Fibroblast of the aortic adventitia (primary cell): Measurements from ENCODE around the gene IGSF23. TPM values are rescaled to one million over a fixed set of nuclear protein-coding genes. Genes with fewer than 3 reads are reported as not detected.

Experiments used
- DNase-seq: peaks from one replicate; pipeline ENCODE4 v3.0.0-alpha.2; 2010; ENCODE audit warnings: low read depth
- H3K4me3 ChIP-seq: 2 replicates; pipeline ENCODE4 v1.5.1; 2011; ENCODE audit warnings: low read depth, mild to moderate bottlenecking, control low read depth, low read length, moderate library complexity
- total RNA-seq: library from RNA; depleted of rRNA; stranded (reverse); fragments of >200 nt; gene quantifications from 2 replicates; pipeline ENCODE4 v1.2.3, GENCODE V29; 2012; ENCODE audit warnings: low replicate concordance
- TF ChIP-seq, protein P1 (sequence below): IDR thresholded peaks from 2 replicates; pipeline ENCODE4 v1.5.1; 2011; ENCODE audit warnings: mild to moderate bottlenecking, low read length, control low read depth, inconsistent platforms; ENCODE audit not compliant: insufficient read depth

Gene IGSF23
- total RNA-seq, 1 donor = not detected

DNA sequence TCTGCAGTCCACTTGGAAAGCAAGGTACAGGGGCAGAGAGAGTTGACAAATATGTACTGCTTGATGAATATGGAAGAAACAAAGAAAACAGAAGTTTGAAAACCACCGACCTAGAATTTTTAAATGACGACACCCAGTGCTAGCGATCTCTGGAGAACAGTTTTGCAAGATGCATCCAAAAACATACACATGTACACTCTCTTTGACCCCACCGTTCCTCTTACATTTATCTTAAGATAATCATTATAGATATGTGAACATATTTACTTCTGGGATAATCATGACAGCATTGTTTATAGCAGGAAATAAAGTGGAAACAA is 40.8 kb upstream of the IGSF23 start:
- TF ChIP-seq, protein P1, sequence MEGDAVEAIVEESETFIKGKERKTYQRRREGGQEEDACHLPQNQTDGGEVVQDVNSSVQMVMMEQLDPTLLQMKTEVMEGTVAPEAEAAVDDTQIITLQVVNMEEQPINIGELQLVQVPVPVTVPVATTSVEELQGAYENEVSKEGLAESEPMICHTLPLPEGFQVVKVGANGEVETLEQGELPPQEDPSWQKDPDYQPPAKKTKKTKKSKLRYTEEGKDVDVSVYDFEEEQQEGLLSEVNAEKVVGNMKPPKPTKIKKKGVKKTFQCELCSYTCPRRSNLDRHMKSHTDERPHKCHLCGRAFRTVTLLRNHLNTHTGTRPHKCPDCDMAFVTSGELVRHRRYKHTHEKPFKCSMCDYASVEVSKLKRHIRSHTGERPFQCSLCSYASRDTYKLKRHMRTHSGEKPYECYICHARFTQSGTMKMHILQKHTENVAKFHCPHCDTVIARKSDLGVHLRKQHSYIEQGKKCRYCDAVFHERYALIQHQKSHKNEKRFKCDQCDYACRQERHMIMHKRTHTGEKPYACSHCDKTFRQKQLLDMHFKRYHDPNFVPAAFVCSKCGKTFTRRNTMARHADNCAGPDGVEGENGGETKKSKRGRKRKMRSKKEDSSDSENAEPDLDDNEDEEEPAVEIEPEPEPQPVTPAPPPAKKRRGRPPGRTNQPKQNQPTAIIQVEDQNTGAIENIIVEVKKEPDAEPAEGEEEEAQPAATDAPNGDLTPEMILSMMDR = no peak
- no peak for DNase-seq

DNA sequence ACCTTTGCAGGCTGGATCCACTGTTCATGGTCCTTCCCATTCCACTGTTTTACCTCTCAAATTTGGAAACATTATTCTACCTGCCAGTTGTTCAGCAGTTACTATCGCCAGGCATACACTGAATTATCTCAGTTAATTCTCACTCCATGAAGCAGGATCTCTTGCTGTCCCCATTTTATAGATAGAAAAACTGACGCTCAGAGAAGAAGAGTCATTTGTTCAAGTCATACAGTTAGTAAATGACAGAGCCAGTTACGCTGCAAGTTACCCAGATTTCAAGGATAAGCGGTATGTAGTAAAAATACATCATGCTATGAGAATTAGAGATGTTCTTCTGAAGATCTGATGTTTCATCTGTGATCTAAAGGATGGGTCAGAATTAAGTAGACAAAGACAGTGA is 40.2 kb upstream of the IGSF23 start:
- TF ChIP-seq, protein P1 = no peak
- no peak for DNase-seq
- no peak overlapping the region for H3K4me3 ChIP-seq

More for the DNA sequence above, 40.8 kb upstream of the IGSF23 start:
- no peak overlapping the region for H3K4me3 ChIP-seq

DNA sequence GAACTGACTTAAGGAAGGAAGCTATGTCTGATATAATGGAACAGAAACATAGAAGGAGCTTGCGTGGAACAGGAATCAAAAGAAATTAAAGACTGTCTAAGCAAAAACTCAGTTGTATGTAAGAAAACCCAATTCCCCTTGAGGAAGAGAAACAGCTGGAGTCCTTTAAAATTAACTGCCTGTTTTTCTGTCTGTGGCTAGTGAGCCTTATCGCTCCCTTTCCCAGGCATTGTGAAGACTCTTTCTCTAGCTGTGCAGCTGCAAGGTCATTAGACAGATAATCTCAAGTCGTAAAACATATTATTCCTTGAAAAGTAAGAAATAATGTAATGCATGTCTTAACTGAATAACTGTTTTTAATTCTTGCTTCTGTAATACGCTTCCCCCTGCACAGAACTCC is 39.7 kb upstream of the IGSF23 start:
- no peak for DNase-seq
- TF ChIP-seq, protein P1 = no peak
- H3K4me3 ChIP-seq = no peak overlapping the region

DNA sequence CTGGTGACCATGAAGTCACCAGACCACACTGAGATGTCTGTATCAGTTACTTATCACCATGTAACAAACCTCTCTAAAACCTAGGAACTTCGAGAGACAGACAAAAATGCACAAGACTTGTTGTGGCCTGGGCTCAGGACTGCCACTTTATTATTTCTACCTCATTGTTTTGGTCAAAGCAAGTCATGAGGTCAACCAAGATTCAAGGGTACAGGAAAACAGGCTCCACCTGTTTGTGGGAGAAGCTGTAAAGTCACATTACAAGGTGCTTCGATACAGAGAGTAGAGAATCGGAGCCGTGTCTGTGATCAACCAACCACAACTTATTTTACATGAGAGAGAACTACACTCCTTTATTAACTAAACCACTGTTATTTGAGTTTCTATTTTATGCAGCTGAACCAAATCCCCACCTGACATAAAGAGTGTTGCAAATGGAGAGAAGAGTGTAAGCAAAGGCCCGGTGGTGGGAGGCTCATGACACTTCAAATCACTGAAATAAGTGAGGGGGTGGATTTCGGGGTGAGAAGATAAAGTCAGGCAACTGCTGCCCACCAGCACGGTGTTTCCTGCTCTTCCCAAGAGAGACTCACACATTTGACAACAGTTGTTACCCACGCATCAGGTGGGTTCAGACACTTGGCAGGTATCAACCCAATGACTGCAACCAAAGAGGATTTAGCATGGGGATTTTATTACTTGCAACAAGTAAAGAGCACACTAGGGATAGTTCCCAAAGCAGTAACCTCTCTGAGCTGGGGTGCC is 39.0 kb upstream of the IGSF23 start:
- TF ChIP-seq, protein P1 = no peak
- no peak overlapping the region for H3K4me3 ChIP-seq
- no peak for DNase-seq

- TF ChIP-seq, protein P1 = no peak
- no peak overlapping the region for H3K4me3 ChIP-seq
- DNase-seq = no peak
Observed at GRCh38 chr19:44575116-44575700, 38.2 kb upstream of the IGSF23 start.

DNA sequence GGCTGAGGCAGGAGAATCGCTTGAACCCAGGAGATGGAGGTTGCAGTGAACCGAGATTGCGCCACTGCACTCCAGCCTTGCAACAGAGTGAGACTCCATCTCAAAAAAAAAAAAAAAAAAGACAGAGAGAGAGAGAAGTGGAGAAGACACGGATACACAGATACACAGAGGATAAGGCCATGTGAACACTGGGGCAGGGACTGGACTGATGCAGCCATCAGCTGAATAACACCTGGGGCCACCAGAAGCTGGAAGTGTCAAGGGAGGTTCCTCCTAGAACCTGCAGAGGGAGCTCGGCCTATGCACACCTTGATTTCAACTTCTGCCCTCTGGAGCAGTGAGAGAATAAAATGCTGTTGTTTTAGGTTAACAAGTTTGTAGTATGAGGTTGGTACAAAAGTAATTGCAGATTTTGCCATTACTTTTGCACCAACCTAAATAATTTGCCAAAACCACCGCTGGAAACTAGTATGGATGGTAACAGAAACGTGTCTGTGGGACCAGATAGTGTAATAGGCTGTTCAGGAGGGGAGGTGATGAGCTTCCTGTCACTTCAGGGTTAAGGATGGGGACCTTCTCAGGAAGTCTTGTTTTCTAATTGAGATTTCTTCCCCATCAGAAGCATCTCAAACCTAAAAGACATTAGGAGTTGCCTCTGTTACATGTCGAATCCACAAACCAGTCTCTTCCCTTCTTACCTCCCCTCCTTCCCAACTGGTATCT is 36.4 kb upstream of the IGSF23 start:
- TF ChIP-seq, protein P1 = peak; percentile 78
- no peak overlapping the region for H3K4me3 ChIP-seq
- peak; percentile 60 for DNase-seq
